Central memory CD8-positive, alpha-beta T cell (primary cell): ENCODE data around the gene OLFM2.

Experiments used
- ATAC-seq: fragments of 150-1000 bp; cut with Tn5 transposase; replicated peaks from 2 replicates; pipeline ENCODE4 v1.10.0; 2022; ENCODE audit warnings: mild to moderate bottlenecking, moderate FRiP score, moderate number of reproducible peaks; ENCODE audit not compliant: poor library complexity, severe bottlenecking; ENCODE audit errors: extremely low read depth
- DNase-seq, 2 donors: peaks; one replicate each; pipeline ENCODE4 v3.0.0; 2021; ENCODE audit warnings: low spot score in 2 of 2
- H3K27ac Mint-ChIP-seq: one replicate; pipeline ENCODE4 v1.8.0; 2022; ENCODE audit warnings: low read depth, mild to moderate bottlenecking, moderate library complexity, mixed read lengths
- H3K27me3 Mint-ChIP-seq: one replicate; pipeline ENCODE4 v1.8.0; 2022; ENCODE audit warnings: mixed read lengths
- H3K36me3 Mint-ChIP-seq: one replicate; pipeline ENCODE4 v1.8.0; 2022; ENCODE audit warnings: mild to moderate bottlenecking, moderate library complexity, mixed read lengths; ENCODE audit not compliant: insufficient read depth
- H3K4me1 Mint-ChIP-seq: one replicate; pipeline ENCODE4 v1.8.0; 2022; ENCODE audit warnings: mixed read lengths
- H3K4me3 Mint-ChIP-seq: one replicate; pipeline ENCODE4 v1.8.0; 2022; ENCODE audit warnings: mild to moderate bottlenecking, moderate library complexity, mixed read lengths
- H3K9me3 Mint-ChIP-seq: one replicate; pipeline ENCODE4 v1.8.0; 2022; ENCODE audit warnings: mixed read lengths

OLFM2 gene

DNA sequence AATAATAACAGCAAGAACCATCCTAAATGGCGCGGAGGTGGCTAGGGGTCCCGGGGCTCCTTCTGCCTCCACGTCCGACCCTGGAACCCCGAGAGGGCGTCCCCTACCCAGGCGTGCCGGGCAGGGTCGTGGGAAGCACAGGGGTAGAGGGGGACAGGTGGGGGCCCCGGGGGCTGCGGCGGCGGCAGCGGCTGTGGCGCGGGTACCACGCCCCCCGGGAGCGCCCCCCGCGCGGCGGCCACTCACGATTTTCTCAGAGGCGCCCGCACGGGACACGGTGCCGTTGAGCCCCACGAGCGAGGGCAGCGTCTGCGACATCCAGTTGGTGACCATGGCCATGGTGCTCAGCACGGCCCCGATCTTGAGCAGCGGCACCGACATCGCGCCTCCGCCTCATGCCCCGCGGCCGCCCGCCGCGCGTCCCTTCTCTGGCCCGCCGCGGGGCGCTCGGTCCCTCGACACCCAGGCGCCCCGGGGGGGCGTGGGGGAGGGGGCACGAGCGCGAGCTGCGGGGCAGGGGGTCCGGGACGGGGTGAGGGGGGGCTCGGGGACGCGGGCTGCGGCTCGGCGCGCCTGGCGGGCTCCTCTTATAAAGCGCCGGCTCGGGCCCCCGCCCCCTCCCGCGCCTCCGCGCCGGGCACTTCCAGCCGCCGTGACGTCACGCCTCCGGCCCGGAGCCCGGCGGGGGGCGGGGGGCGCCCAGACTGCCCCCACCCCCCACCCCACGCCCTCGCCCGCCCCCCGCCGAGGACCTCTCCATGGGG lies 22.9 kb downstream of the OLFM2 start:
- peaks cover 5% of the 10 kb centered on the region for H3K36me3 Mint-ChIP-seq
- peaks cover 23% of the 10 kb centered on the region for H3K27me3 Mint-ChIP-seq
- ATAC-seq (no peak), DNase-seq (no peak)
- H3K4me3 Mint-ChIP-seq = no peak overlapping the region
- no peak overlapping the region for H3K27ac Mint-ChIP-seq
- no peaks in the 10 kb centered on the region for H3K9me3 Mint-ChIP-seq
- H3K4me1 Mint-ChIP-seq = peaks cover 6% of the 10 kb centered on the region

DNA sequence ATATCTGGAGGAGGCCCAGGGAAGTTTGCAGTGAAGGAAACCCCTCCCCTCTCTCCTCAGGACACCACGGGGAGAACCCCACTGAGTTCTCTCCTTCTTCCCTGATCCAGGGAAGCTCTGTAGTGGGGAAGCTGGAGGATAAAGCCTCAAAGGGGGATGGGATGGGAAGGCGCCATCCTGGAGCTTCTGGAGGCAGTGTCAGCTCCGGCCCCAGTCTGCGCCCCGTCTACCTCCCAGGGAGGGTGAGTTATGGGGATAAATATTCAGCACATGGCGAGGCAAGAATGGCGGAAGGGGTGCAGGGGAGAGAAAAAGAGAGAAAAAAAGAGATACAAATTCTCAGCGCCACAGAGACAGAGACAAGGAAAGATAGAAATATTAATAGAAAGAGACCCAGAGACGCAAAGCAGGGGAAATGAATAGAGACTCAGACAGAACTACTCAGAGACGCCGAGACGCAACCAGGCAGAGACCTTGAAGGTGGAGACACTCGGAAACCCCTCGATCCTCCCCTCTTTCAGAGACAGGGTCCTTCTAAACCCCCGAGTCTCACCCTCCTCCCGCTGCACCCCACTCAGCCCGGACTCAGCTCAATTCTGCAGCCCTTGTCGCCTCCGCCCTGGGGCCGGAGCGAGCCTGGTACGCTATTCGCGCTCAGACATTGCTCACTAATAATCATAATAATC lies 23.6 kb downstream of the OLFM2 start:
- DNase-seq = no peak
- H3K4me1 Mint-ChIP-seq = peaks cover 6% of the 10 kb centered on the region
- no peak for ATAC-seq
- H3K9me3 Mint-ChIP-seq = no peaks in the 10 kb centered on the region
- H3K27me3 Mint-ChIP-seq = peaks cover 16% of the 10 kb centered on the region
- no peak overlapping the region for H3K4me3 Mint-ChIP-seq
- H3K27ac Mint-ChIP-seq = no peak overlapping the region
- peaks cover 5% of the 10 kb centered on the region for H3K36me3 Mint-ChIP-seq

DNA sequence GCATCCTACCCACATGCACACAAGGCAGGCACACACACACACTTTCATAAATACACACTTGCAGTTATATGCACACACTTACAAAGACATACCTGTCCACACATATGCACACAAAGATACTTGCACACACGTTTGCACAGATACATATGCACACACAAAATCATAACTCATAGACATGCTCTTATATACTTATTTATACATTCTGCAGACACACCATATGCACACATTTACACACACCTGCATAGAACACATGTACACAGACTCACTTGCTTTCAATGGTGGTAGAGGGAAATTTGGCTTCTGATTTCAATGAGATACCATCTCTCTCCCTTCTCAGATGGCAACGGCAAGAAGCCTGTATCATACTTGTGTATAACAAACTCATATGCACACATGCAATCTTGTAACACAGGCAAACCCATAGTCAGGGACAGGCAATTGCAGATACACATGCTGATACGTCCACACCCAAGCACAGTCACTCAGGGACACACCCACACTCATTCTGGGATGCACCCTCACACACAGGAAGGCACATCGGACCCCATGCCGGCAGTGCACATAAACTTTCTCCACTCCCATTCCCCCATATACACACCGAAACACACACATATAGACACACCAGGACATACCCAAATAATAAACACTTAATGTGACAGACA lies 24.7 kb downstream of the OLFM2 start:
- Mint-ChIP-seq H3K9me3 (no peaks in the 10 kb centered on the region), H3K27ac (no peak overlapping the region), H3K27me3 (peaks cover 5% of the 10 kb centered on the region), H3K4me1 (peaks cover 6% of the 10 kb centered on the region), H3K36me3 (peaks cover 3% of the 10 kb centered on the region), H3K4me3 (no peak overlapping the region)
- ATAC-seq (no peak), DNase-seq (no peak)

DNA sequence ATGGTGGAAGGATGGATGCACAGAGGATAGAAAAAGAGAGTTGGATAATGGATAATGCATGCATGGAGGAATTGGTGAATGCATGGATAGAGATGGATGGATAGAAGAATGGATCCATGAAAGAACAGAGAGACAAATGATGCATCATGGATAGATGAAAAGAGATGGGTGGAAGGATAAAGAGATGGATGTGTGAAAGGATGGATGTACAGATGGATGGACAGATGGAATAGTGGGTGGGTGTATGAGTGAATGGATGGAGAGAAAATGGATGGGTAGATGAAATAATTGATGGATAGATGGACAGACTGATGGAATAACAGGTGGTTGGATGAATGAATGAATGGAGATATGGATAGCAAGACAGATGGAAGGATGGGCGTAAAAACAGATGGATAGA lies 25.7 kb downstream of the OLFM2 start:
- ATAC-seq (no peak), DNase-seq (no peak)
- Mint-ChIP-seq H3K9me3 (no peaks in the 10 kb centered on the region), H3K36me3 (peaks cover 3% of the 10 kb centered on the region), H3K27ac (no peak overlapping the region), H3K27me3 (no peaks in the 10 kb centered on the region), H3K4me1 (peaks cover 6% of the 10 kb centered on the region), H3K4me3 (no peak overlapping the region)

DNA sequence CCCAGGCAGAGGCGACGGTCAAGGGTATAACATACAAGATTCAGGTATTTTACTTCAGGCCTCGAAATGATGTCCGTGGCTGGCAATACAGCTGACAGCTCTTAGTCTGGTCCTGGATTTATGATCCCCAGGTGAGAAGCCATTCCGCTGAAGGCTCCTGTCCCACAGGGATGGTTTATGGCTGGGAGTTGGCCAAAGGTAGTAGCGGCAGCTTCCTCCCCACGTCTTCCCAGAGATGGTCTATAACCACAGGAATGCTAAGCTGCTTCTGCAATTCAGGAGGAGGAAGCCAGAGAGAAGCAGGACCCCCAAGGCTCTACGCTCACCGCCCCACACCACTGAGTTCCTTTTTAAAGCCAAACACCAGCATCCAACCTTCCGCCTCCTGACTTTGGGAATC lies 27.1 kb downstream of the OLFM2 start:
- Mint-ChIP-seq H3K9me3 (no peaks in the 10 kb centered on the region), H3K4me1 (peaks cover 6% of the 10 kb centered on the region), H3K4me3 (no peak overlapping the region), H3K36me3 (peaks cover 3% of the 10 kb centered on the region), H3K27me3 (no peaks in the 10 kb centered on the region), H3K27ac (no peak overlapping the region)
- DNase-seq (no peak), ATAC-seq (no peak)

DNA sequence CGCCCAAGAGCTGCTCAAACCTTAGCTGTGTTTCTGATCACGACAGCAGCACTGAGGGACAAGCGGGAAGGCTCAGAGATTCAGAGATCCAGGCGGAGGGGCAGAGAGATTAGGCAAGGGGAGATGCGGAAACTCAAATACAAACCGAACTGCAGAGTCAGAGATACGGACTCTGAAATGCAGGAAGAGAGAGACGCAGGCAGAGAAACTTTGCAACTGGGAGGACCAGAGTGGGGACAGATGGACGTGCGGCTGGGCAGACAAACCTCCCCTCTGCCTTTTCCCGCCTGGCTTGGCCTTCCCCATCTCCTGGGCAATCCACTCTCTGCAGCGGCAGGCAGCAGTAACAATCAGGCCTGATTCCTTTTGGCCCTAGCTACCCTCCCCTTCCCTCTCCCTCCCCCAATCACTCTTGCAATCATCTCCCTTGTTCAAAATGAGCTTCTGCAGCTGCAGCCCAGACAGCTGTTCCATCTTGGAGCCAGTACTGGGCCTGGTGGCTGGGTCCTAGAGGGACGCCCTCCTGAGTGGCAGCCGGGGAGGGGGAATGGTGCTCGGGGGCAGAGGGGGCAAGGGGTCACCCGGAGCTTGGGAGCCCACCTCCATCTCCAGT lies 29.7 kb downstream of the OLFM2 start:
- DNase-seq (no peak), ATAC-seq (no peak)
- Mint-ChIP-seq H3K27me3 (peaks cover 8% of the 10 kb centered on the region), H3K27ac (no peak overlapping the region), H3K4me1 (no peaks in the 10 kb centered on the region), H3K9me3 (no peaks in the 10 kb centered on the region), H3K36me3 (no peaks in the 10 kb centered on the region), H3K4me3 (no peak overlapping the region)

DNA sequence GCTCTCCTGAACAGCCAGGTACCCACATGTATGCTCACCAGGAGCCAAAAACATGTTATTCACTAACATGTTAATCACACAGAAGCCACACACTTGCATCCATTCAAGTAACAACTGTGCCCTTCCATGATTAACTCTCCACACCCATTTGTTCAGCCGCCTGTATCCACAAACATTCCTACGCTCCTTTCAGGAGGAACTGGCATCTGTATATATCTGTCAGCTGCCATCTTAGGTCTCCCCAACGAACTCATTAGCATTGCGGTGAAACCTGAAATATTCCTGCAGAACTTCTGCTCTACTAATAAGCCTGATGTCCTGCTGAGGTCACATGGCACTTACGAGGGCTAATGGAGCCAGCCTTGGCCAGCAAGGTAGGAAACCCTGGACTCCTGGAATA lies 33.0 kb downstream of the OLFM2 start:
- H3K36me3 Mint-ChIP-seq = no peaks in the 10 kb centered on the region
- peaks cover 41% of the 10 kb centered on the region for H3K27me3 Mint-ChIP-seq
- H3K4me3 Mint-ChIP-seq = no peak overlapping the region
- DNase-seq (no peak), ATAC-seq (no peak)
- H3K27ac Mint-ChIP-seq = no peak overlapping the region
- H3K4me1 Mint-ChIP-seq = no peaks in the 10 kb centered on the region
- H3K9me3 Mint-ChIP-seq = no peaks in the 10 kb centered on the region

DNA sequence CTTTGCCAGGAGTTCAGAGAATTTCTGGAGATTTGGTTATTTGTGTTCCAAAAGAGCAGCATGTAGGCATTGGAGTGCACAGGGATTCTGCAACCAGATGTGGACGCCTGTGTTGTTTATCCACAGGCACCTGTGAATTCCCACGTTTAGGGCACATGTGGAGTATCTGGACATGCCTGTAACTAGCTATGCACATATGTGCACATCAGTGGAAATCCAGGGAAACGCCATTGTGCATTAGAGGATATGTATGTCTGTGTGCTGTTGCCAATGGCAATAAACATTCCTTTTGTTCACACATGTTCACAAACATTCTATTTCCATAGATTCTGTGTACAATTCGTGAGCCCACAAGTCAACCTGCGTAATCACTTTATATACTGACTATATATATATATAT lies 34.7 kb downstream of the OLFM2 start:
- DNase-seq (no peak), ATAC-seq (no peak)
- Mint-ChIP-seq H3K27ac (no peak overlapping the region), H3K36me3 (no peaks in the 10 kb centered on the region), H3K4me3 (no peak overlapping the region), H3K4me1 (no peaks in the 10 kb centered on the region), H3K27me3 (peaks cover 43% of the 10 kb centered on the region), H3K9me3 (no peaks in the 10 kb centered on the region)

DNA sequence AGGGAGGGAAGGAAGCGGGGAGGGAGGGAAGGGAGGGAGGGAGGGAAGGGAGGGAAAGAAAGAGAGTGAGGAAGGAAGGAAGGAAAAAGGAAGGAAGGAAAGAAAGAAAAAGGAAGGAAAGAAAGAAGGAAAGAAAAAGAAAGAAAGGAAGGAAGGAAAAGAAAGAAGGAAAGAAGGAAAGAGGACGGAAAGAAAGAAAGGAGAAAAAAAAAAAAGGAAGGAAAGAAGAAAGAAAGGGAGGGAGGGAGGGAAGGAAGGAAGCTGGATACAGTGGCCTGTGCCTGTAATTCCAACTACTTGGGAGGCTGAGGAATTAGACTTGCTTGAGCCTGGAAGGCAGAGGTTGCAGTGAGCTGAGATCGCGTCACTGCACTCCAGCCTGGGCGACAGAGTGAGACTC lies 35.3 kb downstream of the OLFM2 start:
- H3K4me1 Mint-ChIP-seq = no peaks in the 10 kb centered on the region
- no peaks in the 10 kb centered on the region for H3K36me3 Mint-ChIP-seq
- ATAC-seq (no peak), DNase-seq (no peak)
- no peaks in the 10 kb centered on the region for H3K9me3 Mint-ChIP-seq
- H3K4me3 Mint-ChIP-seq = no peak overlapping the region
- H3K27ac Mint-ChIP-seq = no peak overlapping the region
- H3K27me3 Mint-ChIP-seq = peaks cover 43% of the 10 kb centered on the region

DNA sequence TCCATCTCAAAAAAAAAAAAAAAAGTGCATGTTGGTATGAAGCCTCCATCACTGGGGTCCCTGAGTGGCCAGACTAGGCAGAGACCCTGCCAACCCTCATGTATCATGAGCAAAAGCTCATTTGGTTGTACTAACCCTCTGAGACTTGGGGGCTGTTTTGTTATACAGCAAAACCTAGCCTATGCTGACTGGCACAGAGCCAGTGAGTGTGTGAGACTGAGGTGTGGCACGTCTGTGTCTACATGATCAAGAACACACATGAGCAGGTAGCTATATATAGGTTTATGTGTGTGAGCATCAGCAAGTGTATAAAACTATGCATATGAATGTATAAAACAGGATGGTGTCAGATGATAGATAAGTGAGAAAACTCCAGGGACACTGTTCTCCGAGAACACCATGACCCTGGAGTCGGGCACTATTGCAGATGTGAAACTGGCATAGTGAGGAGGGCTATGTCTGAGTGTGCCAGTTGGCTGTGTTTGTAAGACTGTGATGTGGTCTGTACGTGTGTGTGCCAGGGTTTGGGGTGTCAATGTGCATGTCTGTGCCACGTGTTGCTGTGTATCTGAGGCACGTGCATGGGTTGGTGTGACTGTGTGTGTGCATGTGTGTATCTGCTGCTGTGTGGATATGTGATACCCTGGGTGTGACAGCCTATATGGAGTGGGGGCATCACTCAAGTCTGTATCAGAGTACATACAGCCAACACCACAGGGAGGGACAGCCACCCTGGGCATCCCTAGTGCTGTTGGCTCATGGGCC lies 44.5 kb downstream of the OLFM2 start:
- Mint-ChIP-seq H3K4me3 (no peak overlapping the region), H3K27ac (no peak overlapping the region), H3K36me3 (no peaks in the 10 kb centered on the region), H3K9me3 (no peaks in the 10 kb centered on the region), H3K27me3 (peaks cover 33% of the 10 kb centered on the region), H3K4me1 (no peaks in the 10 kb centered on the region)
- ATAC-seq (no peak), DNase-seq (no peak)

DNA sequence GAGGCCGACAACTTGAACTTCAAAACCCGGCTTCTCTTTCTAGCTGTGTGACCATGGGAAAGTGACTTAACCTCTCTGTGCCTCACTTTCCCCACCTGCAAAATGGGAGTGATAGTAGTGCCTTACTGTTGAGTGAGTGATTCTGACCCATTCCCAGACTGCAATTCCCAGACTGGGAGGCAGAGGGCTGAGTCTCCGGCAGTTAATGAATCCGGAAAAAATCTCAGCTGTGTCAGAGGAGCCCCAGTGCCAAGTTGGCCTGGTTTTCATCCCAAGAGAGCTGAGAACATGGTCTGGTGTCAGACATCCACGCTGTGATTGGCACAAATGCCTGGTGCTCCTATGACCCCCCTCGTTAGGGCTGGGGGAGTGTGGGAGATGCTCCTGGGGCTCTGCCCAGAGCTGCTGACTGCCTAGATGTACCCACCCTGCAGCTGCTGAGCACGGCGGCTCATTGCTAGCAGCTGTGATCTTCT lies 51.2 kb downstream of the OLFM2 start:
- peaks cover 5% of the 10 kb centered on the region for H3K4me1 Mint-ChIP-seq
- no peak overlapping the region for H3K4me3 Mint-ChIP-seq
- H3K27me3 Mint-ChIP-seq = peaks cover 55% of the 10 kb centered on the region
- H3K36me3 Mint-ChIP-seq = no peaks in the 10 kb centered on the region
- no peak for ATAC-seq
- no peaks in the 10 kb centered on the region for H3K9me3 Mint-ChIP-seq
- no peak overlapping the region for H3K27ac Mint-ChIP-seq
- no peak for DNase-seq

DNA sequence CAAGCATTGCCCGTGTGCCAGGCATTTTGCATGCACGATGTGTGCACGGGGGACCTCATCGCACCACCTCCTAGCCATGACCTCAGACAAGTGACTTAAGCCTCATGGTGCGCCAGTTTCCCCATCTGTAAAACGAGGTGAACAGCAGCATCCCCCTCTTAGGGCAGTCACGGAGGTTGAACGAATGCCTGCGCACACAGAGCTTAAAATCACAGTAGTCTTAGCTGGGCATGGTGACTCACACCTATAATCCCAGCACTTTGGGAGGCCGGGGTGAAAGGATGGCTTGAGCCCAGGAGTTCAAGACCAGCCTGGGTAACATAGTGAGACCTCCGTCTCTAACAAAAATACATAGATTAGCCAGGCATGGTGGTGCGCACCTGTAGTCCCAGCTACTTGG lies 52.6 kb downstream of the OLFM2 start:
- Mint-ChIP-seq H3K27me3 (peaks cover 43% of the 10 kb centered on the region), H3K36me3 (no peaks in the 10 kb centered on the region)

More for the DNA sequence above, 52.6 kb downstream of the OLFM2 start:
- H3K9me3 Mint-ChIP-seq = no peaks in the 10 kb centered on the region
- H3K4me1 Mint-ChIP-seq = peaks cover 5% of the 10 kb centered on the region
- H3K4me3 Mint-ChIP-seq = no peak overlapping the region
- H3K27ac Mint-ChIP-seq = no peak overlapping the region
- no peak for ATAC-seq
- DNase-seq = no peak
